Parathyroid adenoma (tissue), 2 donors: ENCODE data around the gene DCLRE1B.

Source experiments
- H2AFZ ChIP-seq: fragments of 300-600 bp; sonication (generic); one replicate; pipeline ENCODE4 v1.7.0; 2017; ENCODE audit warnings: antibody characterized with exemption, mild to moderate bottlenecking
- H3K27ac ChIP-seq: fragments of 300-600 bp; sonication (generic); one replicate; pipeline ENCODE4 v1.7.0; 2017
- H3K27me3 ChIP-seq: fragments of 300-600 bp; sonication (generic); one replicate; pipeline ENCODE4 v1.7.0; 2017; ENCODE audit warnings: low read length; ENCODE audit not compliant: control insufficient read depth, insufficient read depth
- H3K36me3 ChIP-seq: fragments of 300-600 bp; sonication (generic); one replicate; pipeline ENCODE4 v1.7.0; 2017; ENCODE audit warnings: low read length; ENCODE audit not compliant: control insufficient read depth, insufficient read depth
- H3K4me1 ChIP-seq: fragments of 300-600 bp; sonication (generic); one replicate; pipeline ENCODE4 v1.7.0; 2017; ENCODE audit warnings: control low read depth
- H3K4me2 ChIP-seq: fragments of 300-600 bp; sonication (generic); one replicate; pipeline ENCODE4 v1.7.0; 2017; ENCODE audit warnings: low read length
- H3K4me3 ChIP-seq: fragments of 300-600 bp; sonication (generic); one replicate; pipeline ENCODE4 v1.7.0; 2017; ENCODE audit warnings: low read depth, low read length
- H3K79me2 ChIP-seq: fragments of 300-600 bp; sonication (generic); one replicate; pipeline ENCODE4 v1.7.0; 2017; ENCODE audit warnings: control low read depth
- H3K9ac ChIP-seq: fragments of 300-600 bp; sonication (generic); one replicate; pipeline ENCODE4 v1.7.0; 2017; ENCODE audit warnings: mild to moderate bottlenecking
- H3K9me3 ChIP-seq: fragments of 300-600 bp; sonication (generic); one replicate; pipeline ENCODE4 v1.7.0; 2017; ENCODE audit warnings: low read length; ENCODE audit not compliant: control insufficient read depth
- TF ChIP-seq, protein P1 (sequence below): fragments of 300-600 bp; sonication (generic); IDR thresholded peaks from one replicate; pipeline ENCODE4 v1.7.0; 2017; ENCODE audit warnings: antibody characterized with exemption, mild to moderate bottlenecking
- donor health status: primary hyperparathyroidism.

Gene DCLRE1B

GRCh38 chr1:113937146-113937545 lies 32.0 kb downstream of the DCLRE1B start:
- Histone ChIP-seq H3K4me2 (no peak overlapping the region), H3K4me1 (no peaks in the 10 kb centered on the region), H3K79me2 (peaks cover 8% of the 10 kb centered on the region), H3K27me3 (no peaks in the 10 kb centered on the region), H3K9ac (no peak overlapping the region), H2AFZ (no peak overlapping the region), H3K36me3 (no peaks in the 10 kb centered on the region), H3K27ac (no peak overlapping the region), H3K9me3 (no peaks in the 10 kb centered on the region), H3K4me3 (no peak overlapping the region)
- TF ChIP-seq, protein P1, sequence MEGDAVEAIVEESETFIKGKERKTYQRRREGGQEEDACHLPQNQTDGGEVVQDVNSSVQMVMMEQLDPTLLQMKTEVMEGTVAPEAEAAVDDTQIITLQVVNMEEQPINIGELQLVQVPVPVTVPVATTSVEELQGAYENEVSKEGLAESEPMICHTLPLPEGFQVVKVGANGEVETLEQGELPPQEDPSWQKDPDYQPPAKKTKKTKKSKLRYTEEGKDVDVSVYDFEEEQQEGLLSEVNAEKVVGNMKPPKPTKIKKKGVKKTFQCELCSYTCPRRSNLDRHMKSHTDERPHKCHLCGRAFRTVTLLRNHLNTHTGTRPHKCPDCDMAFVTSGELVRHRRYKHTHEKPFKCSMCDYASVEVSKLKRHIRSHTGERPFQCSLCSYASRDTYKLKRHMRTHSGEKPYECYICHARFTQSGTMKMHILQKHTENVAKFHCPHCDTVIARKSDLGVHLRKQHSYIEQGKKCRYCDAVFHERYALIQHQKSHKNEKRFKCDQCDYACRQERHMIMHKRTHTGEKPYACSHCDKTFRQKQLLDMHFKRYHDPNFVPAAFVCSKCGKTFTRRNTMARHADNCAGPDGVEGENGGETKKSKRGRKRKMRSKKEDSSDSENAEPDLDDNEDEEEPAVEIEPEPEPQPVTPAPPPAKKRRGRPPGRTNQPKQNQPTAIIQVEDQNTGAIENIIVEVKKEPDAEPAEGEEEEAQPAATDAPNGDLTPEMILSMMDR, result no peak

DNA sequence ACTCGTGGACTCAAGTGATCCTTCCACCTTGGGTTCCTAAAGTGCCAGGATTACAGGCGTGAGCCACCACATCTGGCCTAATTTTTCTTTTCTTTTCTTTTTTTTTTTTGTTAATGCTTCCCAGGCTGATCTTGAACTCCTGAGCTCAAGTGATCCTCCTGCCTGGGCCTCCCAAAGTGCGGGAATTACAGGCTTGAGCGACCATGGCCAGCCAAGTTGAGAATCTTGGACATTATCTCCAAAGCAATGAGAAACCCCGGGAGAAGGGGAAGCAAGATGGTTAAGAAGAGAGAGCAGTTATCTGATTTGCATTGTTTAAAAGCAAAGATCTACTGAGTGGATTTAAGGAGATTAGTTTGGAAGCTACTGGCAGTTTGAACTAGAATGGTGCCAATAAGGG lies 33.1 kb downstream of the DCLRE1B start:
- Histone ChIP-seq H3K27ac (no peak overlapping the region), H3K4me2 (no peak overlapping the region), H3K9me3 (no peaks in the 10 kb centered on the region), H3K27me3 (no peaks in the 10 kb centered on the region), H2AFZ (no peak overlapping the region), H3K36me3 (no peaks in the 10 kb centered on the region), H3K79me2 (peaks cover 8% of the 10 kb centered on the region), H3K4me3 (no peak overlapping the region), H3K9ac (no peak overlapping the region), H3K4me1 (no peaks in the 10 kb centered on the region)
- TF ChIP-seq, protein P1, result no peak

- Histone ChIP-seq H3K27ac (no peak overlapping the region), H3K9me3 (no peaks in the 10 kb centered on the region), H2AFZ (no peak overlapping the region), H3K4me3 (no peak overlapping the region), H3K9ac (no peak overlapping the region), H3K36me3 (no peaks in the 10 kb centered on the region), H3K4me1 (no peaks in the 10 kb centered on the region), H3K4me2 (no peak overlapping the region), H3K27me3 (no peaks in the 10 kb centered on the region), H3K79me2 (peaks cover 7% of the 10 kb centered on the region)
- TF ChIP-seq, protein P1, result no peak
Observed at GRCh38 chr1:113940365-113941244, 35.5 kb downstream of the DCLRE1B start.

DNA sequence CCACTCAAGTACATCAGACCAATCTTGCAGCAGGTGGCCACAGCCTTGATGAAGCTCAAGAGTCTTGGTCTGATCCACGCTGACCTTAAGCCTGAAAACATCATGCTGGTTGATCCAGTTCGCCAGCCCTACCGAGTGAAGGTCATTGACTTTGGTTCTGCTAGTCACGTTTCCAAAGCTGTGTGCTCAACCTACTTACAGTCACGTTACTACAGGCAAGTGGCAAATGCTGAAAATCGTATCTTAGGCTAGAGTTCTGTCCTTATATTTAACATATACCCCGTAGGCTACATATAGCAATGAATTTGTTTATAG lies 36.1 kb downstream of the DCLRE1B start:
- no peak overlapping the region for H3K27ac ChIP-seq
- TF ChIP-seq, protein P1, result no peak
- peaks cover 10% of the 10 kb centered on the region for H3K79me2 ChIP-seq
- H2AFZ ChIP-seq, result no peak overlapping the region
- no peaks in the 10 kb centered on the region for H3K4me1 ChIP-seq
- H3K4me2 ChIP-seq, result no peak overlapping the region
- H3K9me3 ChIP-seq, result no peaks in the 10 kb centered on the region
- H3K36me3 ChIP-seq, result no peaks in the 10 kb centered on the region
- H3K9ac ChIP-seq, result no peak overlapping the region
- H3K27me3 ChIP-seq, result no peaks in the 10 kb centered on the region
- H3K4me3 ChIP-seq, result no peak overlapping the region

DNA sequence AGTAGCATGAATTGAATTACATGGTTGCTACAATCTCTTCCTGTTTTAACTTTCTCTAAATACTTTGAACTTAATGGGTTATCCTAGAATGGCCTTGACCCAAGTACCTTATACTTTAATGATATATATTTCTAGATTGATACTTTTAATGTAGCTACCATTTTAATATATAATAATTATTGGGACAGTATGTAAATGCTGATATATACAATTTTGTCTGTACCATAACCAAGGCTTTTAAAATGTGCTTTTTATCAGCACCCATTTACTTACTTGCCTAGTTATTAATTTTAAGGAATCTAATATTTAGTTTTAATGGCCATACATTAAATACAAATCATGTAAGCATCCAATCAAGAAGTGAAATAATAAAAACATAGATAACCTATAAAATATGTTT lies 37.4 kb downstream of the DCLRE1B start:
- H3K4me2 ChIP-seq, result no peak overlapping the region
- no peak overlapping the region for H3K27ac ChIP-seq
- H3K27me3 ChIP-seq, result no peaks in the 10 kb centered on the region
- H3K79me2 ChIP-seq, result peaks cover 10% of the 10 kb centered on the region
- H3K4me1 ChIP-seq, result no peaks in the 10 kb centered on the region
- H3K36me3 ChIP-seq, result no peaks in the 10 kb centered on the region
- TF ChIP-seq, protein P1, result no peak
- no peaks in the 10 kb centered on the region for H3K9me3 ChIP-seq
- H3K4me3 ChIP-seq, result no peak overlapping the region
- no peak overlapping the region for H2AFZ ChIP-seq
- H3K9ac ChIP-seq, result no peak overlapping the region
